ENCODE data around the gene BRDT. TPM values are rescaled to one million over a fixed set of nuclear protein-coding genes. Genes with fewer than 3 reads are reported as not detected.

The BRDT gene
- total RNA-seq, 1 experiment from 2014 or later, result not detected

Other genes starting within 250 kb of the BRDT start
- 8.8 and 15.2 TPM in 2 replicates for gene TGFBR3, start 63.2 kb upstream of the BRDT start, total RNA-seq (2014; rRNA removed; shearing (Covaris generic))
- gene EPHX4, start 80.6 kb downstream of the BRDT start, total RNA-seq (2014; rRNA removed; shearing (Covaris generic)), result not detected in 2 replicates
- gene SETSIP, start 126.0 kb downstream of the BRDT start, total RNA-seq (2014; rRNA removed; shearing (Covaris generic)), result not detected in 2 replicates
- 1.1 and 5.1 TPM in 2 replicates for gene BTBD8, start 130.9 kb downstream of the BRDT start, total RNA-seq (2014; rRNA removed; shearing (Covaris generic))